ENCODE results near the gene OLA1. TPM values are rescaled to one million over a fixed set of nuclear protein-coding genes. Genes with fewer than 3 reads are reported as not detected.

OLA1 gene
- total RNA-seq, 4 donors from 2014 or later = 47.1 to 62.7 (median 55.6) TPM

DNA sequence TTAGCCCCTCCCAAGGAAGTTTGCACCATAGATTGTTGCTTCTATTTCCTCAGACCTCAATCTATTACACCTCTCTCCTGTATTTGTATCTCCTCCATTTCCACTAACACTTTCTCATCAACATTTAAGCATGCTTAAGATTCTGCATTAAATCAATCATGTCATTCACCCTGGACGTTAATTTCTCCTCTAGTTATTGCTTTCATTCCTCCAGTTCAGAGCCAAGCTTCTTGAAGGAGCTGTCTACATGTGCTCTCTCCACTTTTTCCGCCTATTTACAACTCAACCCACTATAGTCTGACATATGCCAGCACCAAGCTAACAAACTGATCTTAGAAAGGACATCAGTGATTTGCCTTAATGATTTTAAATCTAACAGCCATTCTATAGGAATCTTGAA is 99.5 kb downstream of the OLA1 start:
- TF ChIP-seq, protein P1, sequence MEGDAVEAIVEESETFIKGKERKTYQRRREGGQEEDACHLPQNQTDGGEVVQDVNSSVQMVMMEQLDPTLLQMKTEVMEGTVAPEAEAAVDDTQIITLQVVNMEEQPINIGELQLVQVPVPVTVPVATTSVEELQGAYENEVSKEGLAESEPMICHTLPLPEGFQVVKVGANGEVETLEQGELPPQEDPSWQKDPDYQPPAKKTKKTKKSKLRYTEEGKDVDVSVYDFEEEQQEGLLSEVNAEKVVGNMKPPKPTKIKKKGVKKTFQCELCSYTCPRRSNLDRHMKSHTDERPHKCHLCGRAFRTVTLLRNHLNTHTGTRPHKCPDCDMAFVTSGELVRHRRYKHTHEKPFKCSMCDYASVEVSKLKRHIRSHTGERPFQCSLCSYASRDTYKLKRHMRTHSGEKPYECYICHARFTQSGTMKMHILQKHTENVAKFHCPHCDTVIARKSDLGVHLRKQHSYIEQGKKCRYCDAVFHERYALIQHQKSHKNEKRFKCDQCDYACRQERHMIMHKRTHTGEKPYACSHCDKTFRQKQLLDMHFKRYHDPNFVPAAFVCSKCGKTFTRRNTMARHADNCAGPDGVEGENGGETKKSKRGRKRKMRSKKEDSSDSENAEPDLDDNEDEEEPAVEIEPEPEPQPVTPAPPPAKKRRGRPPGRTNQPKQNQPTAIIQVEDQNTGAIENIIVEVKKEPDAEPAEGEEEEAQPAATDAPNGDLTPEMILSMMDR (IDR thresholded peaks at IDR 0.05; ENCODE audit: low read depth) = no peak

DNA sequence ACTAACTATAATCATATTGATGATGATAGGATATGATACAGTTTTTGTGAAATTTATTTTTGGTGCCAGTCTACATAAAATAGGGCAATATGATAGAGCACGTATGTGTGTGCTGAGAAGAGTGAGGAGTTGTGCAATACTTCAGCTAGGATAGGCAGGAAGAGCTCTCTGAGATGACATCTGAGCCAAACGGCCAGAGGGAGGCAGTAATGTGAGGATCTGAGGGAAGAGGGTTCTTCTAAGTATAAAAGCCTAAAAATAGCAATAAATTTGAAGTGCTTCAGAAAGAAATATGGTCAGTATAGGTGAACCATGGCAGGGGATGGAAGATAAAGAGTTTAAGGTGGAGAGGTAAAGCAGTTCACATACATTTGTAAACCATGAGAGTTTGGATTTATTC is 102.5 kb downstream of the OLA1 start:
- TF ChIP-seq, protein P1 (IDR thresholded peaks at IDR 0.05; ENCODE audit: low read depth) = no peak

DNA sequence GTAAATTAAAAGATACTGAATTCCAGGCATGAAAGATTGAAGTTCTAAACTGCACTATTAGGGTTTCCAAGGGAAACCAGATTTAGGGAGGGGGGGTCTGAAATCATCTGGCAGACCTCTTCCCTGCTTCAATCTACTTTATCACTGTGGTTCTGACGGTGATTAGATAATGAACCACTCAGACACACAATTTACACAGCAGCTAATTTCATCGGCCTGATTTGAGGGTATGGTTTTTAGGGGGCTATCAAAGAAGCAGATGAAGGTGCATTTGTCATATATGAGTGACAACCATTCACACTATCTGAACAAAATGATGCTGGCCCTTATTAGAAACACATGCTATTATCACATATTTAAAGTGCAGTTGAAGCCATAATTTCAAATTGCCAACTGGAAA is 106.0 kb downstream of the OLA1 start:
- TF ChIP-seq, protein P1 (IDR thresholded peaks at IDR 0.05; ENCODE audit: low read depth) = no peak

DNA sequence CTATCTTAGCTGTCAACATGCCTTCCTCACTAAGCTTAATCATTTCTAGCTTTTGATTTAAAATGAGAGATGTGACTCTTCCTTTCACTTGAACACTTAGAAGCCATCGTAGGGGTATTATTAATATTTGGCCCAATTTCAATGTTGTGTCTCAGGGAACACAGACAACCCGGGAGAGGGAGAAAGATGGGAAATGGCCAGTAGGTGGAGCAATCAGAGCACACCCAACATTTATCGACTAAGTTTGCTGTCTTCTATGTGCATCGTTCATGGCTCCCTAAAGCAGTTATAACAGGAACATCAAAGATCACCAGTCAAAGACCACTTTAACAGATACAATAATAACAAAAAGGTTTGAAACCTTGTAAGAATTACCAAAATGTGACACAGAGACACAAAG is 110.2 kb downstream of the OLA1 start:
- TF ChIP-seq, protein P1 (IDR thresholded peaks at IDR 0.05; ENCODE audit: low read depth) = no peak

DNA sequence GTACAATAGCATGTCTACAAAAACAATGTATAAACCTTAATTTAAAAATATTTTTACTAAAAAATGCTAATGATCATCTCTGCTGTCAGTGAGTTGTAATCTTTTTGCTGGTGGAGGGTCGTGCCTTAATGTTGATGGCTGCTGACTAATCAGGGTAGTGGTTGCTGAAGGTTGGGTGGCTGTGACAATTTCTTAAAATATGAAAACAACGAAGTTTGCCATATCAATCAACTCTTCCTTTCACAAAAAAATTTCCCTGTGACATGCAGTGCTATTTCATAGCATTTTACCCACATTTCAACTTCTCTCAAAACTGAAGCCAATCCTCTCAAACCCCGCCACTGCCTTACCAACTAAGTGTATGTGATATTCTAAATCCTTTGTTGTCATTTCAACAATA is 112.4 kb downstream of the OLA1 start:
- TF ChIP-seq, protein P1 (IDR thresholded peaks at IDR 0.05; ENCODE audit: low read depth) = no peak

DNA sequence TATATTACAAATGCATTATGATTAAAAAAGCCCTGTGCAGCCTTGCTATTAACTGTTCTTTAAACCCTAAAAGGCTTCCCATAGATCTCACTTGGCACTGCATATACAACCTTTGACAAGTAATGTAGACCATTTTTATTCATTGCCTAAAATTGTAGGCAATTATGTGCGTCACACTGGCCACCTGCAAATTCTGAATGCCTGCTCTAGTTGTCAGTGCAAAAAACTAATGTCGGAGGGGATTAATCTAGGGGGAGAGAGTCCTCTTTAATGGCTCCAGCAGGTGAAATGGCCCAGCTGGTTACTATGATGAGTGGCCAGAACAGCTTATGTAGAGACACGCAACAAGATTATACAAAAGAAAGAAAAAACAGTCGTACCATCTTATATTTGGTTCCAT is 123.2 kb downstream of the OLA1 start:
- TF ChIP-seq, protein P1 (IDR thresholded peaks at IDR 0.05; ENCODE audit: low read depth) = no peak

DNA sequence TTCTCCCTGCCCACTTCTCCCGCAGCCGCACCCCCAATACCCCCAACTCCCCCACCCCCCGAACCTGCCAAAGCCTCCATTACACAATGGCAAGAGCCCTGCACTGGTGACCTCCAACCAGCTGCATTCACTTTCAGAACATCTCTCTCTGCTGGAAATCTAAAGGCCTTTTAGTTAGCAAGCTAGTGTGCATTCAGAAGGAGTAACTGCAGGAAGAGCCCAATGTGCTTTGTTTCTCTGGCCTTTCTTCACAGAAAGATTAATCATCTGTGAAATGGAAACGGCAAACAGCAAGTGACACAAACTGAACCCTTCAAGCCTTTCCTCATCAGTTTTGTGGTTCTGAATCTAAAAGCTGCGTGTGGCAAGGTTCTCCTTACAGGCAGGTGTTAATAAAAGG is 124.2 kb downstream of the OLA1 start:
- TF ChIP-seq, protein P1 (IDR thresholded peaks at IDR 0.05; ENCODE audit: low read depth) = no peak

Data from subcutaneous adipose tissue (tissue), 4 donors.